GM21717 (cell line): Measurements from ENCODE around the gene HERC3.

Source experiments
- ATAC-seq: cut with Tn5 transposase; IDR thresholded peaks from one replicate; pipeline ENCODE4 v1.9.1; 2021; ENCODE audit warnings: mild to moderate bottlenecking, moderate library complexity; ENCODE audit not compliant: unreplicated experiment

Gene HERC3

DNA sequence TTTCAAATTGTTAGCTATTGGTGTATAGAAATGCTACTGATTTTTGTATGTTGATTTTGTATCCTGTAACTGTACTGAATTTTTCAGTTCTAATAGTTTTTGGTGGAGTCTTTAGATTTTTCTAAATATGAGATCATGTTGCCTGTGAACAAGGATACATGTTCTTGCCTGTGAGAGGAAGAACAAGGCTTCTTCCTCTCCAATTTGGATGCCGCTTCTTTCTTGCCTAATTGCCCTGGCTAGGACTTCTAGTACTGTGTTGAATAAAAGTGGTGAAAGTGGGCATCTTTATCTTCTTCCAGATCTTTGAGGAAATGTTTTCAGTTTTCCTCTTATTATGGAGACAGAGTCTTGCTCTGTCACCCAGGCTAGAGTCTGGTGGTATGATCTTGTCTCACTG is 121.5 kb downstream of the HERC3 start:
- ATAC-seq, result no peak

DNA sequence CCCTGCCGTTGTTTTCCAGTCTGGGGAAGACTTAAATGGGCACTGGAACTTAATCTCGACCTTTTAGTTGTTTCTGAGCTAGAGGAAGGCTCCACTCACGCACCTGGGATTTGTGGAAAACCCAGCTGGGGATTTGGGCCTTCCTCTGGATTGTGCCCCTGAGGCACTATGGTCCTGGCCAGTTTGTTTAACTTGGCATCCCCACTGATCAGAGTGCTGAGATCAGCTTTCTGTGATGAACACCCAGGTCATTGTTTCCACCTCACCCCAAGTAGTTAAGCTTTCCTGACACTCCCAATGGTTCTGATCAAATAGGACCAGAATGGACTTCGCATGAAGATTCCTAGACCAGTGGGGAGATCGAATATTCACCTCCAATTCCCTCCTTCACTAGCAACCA is 125.8 kb downstream of the HERC3 start:
- ATAC-seq, result no peak

DNA sequence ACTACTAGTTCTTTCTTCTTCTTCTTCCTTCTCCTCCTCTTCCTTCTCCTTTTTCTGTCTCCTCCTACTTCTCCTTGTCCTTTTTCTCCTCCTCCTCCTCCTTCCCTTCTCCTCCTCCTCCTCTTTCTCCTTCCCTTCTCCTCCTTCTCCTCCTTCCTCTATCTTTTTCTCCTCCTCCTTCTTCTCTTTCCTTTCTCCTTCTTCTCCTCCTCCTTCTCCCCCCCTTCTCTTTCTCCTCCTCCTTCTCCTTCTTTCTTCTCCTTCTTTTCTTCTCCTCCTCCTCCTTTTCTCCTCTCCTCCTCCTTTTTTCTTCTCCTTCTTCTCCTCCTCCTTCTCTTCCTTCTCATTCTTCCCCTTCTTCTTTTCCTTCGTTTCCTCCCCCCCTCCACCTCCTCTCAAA is 127.1 kb downstream of the HERC3 start:
- ATAC-seq, result no peak

DNA sequence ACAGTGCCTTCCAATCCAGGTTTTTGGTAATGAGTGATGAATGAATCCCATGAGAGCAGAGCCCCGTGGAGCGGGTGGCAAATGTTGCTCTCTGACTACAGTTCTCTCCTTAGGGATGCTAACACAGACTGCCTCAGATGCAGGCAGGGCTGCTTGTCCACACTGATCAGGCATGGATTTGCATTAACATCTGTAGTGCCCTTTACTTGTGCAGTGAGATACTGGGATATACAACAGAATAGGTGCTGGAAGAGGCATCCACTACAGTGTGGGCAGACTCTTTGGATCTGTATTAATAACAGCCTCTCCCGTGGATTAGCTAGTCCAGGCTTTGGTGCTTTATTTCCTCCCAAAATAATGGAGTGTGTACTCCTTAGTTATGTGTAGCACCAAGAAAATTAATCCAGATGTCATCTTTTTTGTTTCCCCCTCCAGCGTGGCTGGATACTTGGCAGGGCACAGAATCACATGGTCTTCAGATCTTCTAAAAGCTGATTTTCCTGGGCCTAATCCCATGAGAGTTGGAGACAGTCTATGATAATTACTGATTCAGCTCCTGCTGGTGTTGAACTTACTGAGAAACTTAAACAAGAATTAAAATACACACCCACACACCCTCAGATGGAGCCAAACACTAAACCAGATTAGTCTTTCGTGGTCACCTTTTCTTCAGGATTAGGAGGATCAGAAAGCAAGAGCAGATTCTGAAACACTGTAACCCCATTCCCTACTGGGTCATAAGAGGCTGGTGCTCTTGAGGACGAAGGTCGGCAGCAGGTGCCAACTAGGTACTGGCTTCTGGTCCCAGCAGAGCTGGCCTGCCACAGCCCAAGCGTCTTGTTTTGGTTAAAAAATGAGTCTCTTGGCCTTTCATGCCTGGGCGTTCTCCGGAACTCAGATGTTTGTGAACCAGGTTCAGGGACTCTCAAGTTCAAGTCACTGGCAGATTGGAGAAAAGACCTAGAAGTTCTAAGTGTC is 128.5 kb downstream of the HERC3 start:
- ATAC-seq, result no peak

- no peak for ATAC-seq
Measured at GRCh38 chr4:88722276-88722780, 130.0 kb downstream of the HERC3 start.

GRCh38 chr4:88722828-88723227 is 130.5 kb downstream of the HERC3 start:
- no peak for ATAC-seq

DNA sequence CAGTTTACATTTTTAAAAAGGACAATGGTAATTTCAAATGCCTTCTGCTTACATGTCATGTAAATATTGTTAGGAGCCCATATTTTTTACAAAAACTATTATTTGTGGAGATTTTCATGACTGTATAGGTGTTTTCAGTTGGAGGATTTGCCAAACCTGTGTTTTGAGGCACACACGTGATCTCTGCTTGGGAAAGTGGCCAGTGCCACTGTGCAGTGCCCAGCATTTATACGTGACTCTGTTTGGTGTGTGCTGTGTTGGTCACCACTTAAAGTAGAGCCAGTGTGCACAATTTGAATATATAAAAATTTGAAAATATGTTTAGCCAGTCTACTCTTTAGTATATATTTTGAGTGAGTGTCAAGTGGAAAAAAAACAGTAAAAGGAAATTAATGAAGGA is 132.1 kb downstream of the HERC3 start:
- no peak for ATAC-seq

DNA sequence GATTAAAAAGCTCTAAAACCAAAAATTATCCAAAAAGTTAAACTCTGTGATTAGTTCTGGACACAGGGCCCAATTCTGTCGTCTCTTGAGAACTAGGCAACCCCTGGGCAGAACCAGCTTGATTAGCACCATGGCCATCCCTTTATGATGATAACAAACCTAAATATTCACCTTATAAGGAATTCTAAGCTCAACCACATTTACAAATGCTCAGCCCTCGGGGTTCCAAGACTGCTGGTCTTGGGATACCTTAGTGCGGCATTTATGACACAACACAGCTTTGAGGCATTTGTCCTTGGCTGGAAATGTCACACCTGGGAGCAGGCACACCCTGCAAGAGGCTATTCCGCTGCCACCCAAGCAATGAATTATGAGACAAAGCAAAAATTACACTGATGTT is 132.9 kb downstream of the HERC3 start:
- ATAC-seq, result no peak

- no peak for ATAC-seq
Measured at GRCh38 chr4:88725986-88726385, 133.7 kb downstream of the HERC3 start.

- ATAC-seq, result no peak
Measured at GRCh38 chr4:88728146-88728545, 135.9 kb downstream of the HERC3 start.

DNA sequence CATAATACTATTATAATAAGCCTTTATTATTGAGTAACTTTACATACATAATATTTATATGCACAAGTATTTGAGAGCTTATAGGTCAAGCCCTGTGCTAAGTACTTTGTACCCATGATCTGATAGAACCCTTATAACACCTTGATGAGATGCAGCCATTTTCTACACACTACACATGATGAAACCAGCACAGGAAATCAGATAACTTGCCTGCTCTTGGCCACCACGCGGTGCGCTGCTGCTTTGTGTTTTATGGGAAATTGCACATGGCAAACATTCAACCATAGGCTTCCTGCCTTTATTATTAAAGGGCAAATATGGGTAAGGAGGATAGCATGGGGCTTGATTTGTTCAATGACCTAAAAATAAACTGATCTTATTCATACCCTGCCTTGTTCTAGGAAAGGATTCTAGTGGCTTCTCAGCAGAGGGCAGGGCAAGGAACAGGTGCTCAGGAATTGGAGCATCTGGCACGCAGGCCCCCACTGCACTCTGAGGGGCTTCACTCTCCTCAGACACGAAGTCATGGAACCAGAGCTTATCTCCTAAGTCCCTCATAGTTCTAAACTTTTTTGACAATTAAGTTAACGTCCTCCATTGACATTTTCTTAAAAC is 137.0 kb downstream of the HERC3 start:
- no peak for ATAC-seq

- no peak for ATAC-seq
Measured at GRCh38 chr4:88730811-88731210, 138.5 kb downstream of the HERC3 start.

DNA sequence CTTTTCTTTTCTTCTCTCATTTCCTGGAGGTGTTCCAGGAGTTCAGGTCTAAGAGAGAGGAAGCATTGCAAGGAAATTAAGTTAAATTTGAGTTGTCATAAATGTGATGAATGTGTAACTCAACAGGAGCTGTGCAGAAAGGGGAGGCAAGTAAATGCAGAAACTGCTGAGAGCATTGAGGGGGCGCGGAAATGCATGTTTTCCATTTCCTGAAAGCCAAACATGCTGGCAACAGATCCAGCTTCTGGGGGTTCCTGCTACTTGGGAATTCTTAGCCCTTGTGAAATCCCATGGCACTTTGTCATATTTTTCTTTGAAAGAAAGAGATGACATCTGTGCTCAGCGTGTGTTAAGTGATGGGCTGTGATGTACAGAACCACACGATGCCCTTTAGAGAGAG is 139.1 kb downstream of the HERC3 start:
- ATAC-seq, result no peak

GRCh38 chr4:88732714-88733368 is 140.6 kb downstream of the HERC3 start:
- ATAC-seq, result no peak

- ATAC-seq, result no peak
Measured at GRCh38 chr4:88734403-88734949, 142.2 kb downstream of the HERC3 start.

DNA sequence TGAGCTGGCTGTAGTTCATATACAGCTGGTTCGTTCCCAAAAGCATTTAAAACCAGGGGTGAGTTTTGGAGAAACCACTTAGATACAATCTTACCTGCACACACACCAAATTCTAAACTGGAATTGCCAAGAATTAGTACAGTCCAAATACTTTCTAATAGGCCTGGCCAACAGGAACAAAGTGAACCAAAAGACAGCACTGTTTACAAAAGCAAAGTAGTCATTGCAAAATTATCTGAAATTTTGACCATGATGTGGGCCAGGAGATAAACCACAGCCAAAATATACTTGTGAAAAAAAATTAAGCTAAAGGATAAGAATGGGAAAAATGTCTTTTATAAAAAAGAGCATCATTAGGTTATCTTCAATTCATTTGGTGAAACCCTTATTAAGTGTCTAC is 143.3 kb downstream of the HERC3 start:
- ATAC-seq, result no peak

- ATAC-seq, result no peak
Measured at GRCh38 chr4:88736264-88736663, 144.0 kb downstream of the HERC3 start.

GRCh38 chr4:88737307-88737941 is 145.1 kb downstream of the HERC3 start:
- ATAC-seq, result peak; percentile 86

GRCh38 chr4:88738180-88738579 is 145.9 kb downstream of the HERC3 start:
- no peak for ATAC-seq

DNA sequence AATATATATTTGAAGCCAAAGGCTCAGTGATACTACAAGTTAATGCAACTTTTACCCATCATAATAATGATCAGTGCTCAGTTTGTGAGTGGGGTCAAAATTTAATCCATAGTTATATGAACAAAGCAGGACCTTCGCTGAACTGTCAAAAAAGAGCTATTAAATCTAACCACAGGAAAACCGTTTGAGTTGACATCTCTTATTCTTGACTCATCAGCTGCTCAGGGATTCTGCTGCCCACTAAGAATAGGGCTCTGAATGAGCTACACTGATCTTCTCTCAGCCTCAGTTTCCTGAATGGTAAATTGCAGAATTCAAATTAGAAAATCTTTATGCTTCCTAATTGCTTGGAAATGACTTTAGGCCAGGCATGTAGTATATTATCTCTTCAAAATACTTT is 150.3 kb downstream of the HERC3 start:
- no peak for ATAC-seq

DNA sequence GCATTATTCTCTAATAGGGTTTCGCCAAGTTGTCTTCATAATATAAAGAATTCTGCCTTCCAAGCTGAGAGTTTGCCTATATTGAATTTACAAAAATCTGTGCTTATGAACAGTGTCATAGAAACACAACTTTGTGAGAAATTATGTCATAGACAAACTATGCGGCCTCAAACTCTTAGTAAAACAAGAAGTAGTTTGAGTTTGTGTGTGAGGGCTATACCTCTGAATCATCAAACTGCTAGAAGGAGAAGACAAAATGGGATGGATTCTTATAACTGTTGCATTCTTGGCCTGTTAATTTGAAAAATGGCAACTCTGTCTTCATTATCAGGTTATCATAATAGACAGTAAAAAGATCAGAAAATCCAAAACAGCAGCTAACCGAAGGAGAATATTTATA is 151.4 kb downstream of the HERC3 start:
- no peak for ATAC-seq
